Superior temporal gyrus (tissue), 1 donor: ENCODE measurements around the gene MSRB2.
A peak's percentile ranks its signal among the peaks of the same experiment; 100 is the strongest.
"Not testable (repeated sequence)": the region's sequence is repeated elsewhere in the genome, so short reads cannot be mapped to it uniquely, and the experiment has no call there.

Source experiments
- DNase-seq: peaks from one replicate; pipeline ENCODE4 v3.0.0-alpha.2; 2016; ENCODE audit errors: extremely low spot score

Gene MSRB2

DNA sequence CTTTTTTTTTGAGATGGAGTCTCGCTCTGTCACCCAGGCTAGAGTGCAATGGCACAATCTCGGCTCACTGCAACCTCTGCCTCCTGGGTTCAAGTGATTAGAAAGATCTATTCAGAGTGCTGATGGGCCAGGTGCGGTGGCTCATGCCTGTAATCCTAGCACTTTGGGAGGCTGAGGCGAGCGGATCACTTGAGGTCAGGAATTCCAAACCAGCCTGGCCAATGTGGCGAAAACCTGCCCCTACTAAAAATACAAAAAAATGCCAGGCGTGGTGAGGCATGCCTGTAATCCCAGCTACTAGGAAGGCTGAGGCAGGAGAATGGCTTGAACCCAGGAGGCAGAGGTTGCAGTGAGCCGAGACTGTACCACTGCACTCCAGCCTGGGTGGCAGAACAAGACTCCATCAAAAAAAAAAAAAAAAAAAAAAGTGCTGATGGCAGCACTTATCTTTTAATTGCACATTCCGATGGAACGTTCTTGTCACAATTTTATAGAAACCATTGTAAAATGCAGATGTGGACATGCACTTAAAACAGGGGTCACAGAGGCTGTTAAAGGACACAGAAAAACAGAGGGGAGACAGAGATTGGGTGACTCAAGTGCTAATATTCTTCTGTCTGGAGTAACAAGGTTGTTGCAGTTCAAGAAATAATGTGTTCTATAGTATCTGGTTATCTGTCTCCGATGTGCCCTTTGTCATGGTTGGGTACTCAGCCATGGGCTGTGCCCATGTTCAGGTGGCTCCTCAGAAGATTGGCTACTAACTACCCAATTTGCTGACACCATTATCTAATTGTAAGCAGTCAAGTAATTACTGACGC lies 25.1 kb upstream of the MSRB2 start:
- not testable (repeated sequence) for DNase-seq

DNA sequence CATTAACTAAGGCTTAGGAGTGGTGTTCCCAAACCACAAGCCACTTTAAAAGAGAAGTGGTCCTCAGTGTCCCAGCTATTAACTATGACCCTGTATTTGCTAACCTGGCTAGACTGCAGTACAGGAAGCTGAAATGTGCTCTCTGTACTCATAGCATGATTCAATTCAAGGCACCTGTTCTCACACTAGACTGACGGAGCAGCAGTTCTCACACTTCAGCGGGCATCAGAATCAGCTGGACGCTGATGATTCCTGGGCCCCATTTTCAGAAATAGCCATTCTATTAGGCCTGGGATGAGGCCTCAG lies 24.5 kb upstream of the MSRB2 start:
- no peak for DNase-seq

DNA sequence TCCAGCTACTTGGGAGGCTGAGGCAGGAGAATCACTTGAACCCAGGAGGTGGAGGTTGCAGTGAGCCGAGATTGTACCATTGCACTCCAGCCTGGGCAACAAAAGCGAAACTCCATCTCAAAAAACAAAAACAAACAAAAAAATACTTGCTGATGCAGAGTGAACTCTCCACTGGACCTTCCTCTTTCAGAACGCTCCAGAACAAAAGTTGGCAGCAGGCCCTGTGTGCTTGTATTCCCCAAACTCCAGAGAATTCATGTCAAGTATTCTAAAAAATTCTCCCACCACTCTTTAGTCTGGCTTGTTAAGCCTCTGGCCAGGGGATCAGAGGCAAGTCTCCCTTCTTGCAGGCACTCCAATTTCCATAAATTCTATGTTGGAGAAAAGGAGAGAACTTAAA lies 22.8 kb upstream of the MSRB2 start:
- not testable (repeated sequence) for DNase-seq

DNA sequence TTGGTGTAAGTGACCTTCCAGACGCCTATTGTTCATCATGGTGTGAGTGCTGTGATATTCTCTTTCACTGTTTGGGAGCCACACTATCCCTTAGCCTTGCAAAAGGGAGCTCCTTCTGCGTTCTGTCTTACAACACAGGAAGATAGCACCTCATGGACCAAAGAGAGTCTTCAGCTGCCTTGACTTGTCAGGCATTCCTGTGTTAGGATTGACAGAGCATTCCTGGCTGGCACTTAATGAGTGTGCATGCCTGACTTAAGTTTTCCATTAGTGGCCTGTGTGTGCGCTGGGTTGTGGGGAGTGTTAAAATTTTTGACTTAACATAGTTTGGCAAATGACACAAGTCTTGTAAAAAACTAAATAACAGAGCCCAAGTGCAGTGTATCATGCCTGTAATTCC lies 21.9 kb upstream of the MSRB2 start:
- DNase-seq: no peak

DNA sequence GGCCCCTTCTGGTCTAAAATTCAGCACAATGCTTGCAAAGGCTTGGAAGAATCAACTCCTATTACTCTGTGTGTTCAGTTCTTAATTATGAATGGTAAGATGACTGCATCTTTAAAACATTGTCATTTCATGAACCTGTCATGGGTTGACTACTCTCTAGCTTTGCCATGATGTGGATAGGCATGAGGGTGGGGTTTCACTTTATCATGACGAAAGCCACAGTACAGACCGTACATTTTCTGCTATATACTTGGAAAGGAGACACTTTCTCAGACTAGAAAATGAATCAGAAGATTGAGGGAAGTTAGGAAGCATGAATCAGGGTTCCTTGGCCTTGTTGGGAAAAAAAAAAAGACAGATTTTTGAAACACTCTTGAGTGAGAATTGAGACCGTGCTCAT lies 19.7 kb upstream of the MSRB2 start:
- DNase-seq: no peak

DNA sequence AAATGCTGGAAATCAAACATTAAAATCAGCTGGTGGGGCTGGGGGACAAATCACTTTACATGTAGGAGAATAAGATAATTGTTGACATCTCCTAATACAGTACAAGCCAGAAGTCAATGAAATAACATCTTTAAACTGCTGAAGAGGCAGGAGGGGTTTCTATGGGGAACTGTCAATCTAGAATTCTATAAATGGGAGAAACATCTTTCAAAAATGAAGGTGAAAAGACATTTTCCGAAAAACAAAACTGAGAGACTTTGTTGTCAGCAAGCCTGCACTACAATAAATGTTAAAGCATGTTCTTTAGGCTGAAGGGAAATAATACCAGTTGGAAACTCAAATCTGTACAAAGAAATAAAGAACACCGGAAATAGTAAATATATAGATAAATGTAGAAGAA lies 17.3 kb upstream of the MSRB2 start:
- no peak for DNase-seq

DNA sequence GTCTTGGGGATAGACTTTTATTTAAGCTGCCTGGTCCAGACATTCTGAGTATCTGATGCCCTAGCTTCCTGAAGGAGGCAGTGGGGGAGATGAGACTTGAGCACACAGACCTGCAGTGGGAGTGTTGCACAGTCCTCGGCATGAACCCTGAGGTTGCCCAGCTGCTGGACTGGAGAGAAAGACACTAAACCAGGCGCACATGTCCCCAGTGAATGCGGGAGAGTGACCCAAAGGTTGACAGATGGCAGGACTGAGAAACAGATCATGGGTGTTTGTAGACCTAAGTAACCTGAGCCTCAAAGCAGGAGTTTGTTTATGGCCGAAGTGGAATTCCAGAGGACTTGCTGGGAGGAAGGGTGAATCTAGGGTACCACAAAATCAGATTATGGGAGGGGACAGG lies 15.7 kb upstream of the MSRB2 start:
- DNase-seq: no peak

DNA sequence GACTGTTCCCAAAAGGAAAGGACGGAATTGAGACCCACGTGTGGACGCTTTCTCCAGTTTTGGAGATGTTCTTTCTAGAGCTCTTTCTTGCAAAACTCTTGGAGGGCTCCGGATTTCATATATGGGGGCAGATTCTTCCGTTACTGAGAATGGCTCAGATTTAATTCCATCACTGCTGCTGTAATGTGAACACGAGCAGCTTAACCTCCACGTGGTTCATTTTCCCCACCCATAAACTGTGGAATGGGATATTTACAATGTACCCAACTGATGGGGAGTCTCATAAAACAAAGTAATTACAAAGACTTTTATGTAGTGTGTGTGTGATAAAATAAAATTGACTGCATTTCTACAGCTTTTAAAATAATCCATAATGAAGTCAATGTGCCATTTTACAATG lies 15.1 kb upstream of the MSRB2 start:
- DNase-seq: no peak

DNA sequence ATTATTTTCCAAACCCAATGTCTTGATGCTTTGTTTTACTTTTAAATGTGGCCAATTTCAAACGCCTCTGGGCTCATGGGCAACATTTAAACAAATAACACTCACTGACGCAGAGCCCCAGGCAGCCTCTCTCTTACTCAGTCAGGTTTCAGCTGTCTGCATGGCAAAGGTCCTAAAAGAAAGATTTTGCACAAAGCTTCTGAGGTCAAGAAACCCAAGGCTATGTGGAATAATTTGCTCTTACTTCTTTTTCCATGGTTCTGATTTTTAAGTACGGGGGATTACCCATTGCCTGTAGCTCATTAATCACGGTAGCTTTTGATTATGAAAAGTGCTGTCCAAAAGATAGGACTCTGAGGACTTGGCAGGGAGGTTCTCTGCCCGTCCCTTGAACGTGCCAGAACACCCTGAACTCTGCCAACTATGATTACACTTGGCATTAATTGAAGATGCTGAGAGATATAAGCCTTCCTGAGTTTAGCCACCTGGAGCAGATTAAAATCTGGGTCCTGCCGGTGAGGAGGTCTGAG lies 14.1 kb upstream of the MSRB2 start:
- no peak for DNase-seq

DNA sequence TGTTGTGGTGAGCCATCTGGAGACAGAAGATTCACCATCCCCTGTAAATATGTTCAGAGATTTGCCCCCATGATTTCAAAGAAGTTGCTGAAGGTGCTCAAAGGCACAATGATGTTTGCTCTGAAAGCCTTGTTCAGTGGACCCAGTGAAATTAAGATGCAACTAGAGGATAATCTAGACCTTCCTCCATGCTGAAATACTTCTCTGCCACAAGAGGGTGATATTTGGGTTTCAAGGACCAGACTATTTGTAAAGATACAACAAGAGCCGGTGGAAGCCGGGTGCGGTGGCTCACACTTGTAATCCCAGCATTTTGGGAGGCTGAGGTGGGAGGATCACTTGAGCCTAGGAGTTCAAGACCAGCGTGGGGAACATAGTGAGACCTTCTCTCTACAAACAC lies 13.5 kb upstream of the MSRB2 start:
- no peak for DNase-seq

DNA sequence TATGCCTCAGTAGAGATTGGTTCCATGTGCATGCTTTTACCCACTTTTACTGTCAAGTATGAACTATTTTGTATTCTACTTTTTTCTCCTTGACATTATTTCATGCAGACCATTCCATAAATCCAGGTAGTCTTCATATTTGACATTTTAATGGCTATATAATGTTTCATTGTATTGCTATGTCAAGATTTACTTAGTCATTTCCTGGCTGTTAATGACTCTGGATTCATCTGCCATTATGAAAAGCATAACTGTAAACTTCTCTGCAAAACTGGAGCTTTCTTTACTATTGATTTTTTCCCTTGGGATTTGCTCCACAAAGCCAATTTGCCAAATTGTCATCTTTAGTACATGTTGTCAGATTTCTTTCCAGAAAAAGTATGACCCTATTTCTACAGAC lies 6.8 kb upstream of the MSRB2 start:
- no peak for DNase-seq

DNA sequence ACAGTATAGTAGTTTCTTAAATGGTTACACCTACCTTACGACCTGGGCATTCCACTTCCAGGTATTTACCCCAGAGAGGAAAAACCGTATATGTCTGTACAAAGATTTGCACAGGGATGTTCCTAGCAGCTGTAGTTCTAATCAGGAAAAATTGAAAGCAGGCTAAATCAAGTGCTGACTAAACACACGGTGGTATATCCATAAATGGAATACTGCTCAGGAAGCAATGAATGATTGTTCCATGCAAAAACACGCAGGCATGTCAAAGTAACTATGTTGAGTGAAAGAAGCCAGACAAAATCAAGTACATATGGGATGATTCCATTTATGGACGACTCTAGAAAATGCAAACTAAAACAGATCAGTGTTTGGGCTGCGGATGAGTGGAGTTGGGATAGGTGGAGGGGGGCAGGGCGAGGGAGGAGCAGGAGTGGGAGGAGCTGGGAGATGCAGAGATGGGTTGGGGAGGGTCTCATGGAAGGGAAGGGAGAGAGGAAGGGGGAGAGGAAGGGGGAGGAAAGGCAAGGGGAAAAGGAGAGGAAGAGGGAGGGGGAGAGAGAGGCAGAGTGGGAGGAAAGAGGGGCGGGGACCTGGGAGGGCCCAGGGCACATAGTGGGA lies 484 bp upstream of the MSRB2 start:
- DNase-seq: peak; percentile 72

DNA sequence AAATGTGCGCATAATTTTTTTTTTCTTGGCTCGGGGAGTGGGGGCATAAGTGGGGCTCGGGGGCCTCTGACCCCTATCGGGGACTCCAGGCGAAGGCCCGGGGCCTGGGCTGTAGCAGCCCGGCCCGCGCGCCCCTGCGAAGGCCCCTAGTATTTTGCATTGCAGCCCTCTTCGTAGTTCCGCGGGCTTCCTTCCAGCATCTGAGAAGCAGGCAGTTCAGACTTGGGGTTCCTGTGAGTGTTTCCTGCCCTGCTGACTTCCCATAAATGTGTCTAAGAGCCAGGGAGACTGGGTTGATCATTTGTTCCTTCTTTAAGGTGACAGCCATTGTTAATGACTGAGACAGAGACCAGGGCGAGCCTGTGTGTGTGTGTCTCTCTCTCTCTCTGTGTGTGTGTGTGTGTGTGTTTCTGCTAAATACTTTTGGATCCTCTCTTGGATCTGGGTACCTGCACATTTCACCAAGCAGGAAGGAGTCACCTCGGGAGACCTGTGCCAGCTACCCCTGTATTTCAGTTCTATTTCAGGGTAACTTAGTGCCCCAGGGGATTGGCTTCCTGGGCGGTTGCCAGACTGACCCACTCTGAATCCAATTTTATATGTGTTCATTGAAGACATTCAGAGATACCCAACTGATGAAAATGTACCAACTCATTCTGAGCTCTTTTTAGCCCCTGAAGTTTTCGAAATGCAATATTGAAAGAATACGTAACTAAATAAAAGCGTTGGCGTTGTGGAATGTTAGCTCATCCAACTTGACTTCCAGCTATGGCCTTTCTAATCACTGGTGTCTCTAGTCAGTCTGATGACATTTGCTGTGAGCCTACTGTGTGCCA lies 805 bp downstream of the MSRB2 start:
- peak; percentile 58 for DNase-seq

DNA sequence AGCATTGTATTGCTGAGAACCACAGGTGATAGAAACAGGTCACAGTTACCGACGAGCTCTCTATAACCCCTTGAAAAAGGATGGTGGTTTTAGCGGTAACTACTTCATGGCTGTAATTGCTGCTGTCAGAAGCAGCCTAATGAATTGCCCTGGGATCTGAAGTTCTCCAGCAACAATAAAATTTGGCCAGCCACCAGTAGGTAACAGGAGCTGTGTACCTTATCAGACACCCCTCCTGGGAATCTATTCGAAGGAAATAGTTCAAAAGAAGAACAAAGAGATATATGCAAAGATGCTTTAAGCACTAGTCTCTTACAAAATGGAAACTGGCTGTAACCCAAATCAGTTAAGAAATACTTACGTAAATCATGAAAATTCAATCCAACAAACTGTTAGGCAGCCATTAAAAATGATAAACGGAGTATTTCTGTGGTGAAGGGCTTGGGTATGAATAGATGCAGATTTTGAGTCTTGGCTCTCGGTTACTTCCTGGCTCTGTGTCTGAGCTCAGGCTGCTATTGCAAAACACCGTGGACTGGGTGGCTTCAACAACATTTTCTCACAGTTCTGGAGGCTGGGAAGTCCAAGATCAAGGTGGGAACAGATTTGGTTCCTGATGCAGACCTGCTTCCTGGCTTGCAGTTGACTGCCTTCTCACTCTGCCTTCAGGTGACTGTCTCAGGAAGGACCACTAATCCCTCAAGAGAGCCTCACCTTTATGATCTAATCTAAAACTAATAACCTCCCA lies 1.6 kb downstream of the MSRB2 start:
- no peak for DNase-seq

DNA sequence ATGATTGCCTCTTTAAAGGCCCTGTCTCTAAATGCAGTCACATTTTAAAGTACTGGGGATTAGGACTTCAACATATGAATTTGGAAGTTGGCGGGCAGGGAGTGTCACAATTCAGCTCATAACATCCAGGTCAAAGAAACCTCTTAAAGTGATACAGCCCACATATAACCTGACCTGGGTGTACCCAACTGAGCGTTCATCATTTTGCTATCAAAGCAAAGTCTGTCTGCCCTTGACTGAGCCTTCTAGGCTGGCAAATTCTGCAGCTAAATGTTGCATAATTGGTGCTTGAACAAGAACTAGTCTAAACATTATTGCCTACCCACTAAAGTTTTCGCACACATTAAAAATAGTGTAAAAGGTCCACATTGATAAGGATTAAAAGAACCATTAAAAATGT lies 3.7 kb downstream of the MSRB2 start:
- no peak for DNase-seq

DNA sequence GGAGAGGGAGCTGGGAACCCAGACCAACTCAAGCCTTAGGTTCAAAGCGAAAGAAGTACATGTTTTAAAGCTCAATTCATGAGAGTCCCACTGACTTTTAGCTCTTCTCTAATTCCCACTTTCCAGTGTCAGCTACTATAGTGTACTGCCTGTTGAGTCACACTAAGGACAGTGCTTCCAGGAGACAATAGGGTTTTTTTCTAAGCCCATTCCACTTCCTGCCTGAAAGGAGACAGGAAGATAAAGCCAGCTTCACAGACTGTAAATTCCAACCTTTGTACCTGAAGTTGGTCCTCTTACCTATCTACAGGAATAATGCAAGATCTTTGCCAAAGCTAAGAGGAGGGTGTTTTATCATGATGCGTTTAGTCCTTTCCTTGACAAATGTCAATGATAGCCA lies 4.4 kb downstream of the MSRB2 start:
- no peak for DNase-seq

DNA sequence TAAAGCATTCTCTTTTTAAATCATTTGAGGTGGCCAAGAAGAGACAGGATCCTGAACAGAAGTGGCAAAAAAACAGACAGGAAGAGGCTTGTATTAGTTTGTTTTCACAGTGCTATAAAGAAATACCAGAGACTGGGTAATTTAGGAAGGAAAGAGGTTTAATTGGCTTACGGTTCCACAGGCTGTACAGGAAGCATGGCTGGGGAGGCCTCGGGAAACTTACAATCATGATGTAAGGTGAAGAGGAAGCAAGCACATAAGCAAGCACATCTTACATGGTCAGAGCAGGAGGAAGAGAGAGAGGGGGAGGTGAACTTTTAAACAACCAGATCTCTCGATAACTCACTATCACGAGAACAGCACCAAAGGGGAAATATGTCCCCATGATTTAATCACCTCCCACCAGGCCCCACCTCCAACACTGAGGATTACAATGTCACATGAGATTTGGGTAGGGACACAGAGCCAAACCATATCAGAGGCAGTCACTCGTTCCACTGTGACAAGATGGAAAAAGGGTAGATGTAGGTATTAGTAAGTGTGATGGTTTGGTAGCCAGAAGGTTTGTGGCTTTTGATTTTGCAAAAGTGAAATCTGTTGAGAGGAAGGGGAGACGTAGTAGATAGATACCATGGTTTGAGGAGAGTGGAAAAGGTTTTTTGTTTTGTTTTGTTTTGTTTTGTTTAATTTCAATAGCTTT lies 5.1 kb downstream of the MSRB2 start:
- no peak for DNase-seq

DNA sequence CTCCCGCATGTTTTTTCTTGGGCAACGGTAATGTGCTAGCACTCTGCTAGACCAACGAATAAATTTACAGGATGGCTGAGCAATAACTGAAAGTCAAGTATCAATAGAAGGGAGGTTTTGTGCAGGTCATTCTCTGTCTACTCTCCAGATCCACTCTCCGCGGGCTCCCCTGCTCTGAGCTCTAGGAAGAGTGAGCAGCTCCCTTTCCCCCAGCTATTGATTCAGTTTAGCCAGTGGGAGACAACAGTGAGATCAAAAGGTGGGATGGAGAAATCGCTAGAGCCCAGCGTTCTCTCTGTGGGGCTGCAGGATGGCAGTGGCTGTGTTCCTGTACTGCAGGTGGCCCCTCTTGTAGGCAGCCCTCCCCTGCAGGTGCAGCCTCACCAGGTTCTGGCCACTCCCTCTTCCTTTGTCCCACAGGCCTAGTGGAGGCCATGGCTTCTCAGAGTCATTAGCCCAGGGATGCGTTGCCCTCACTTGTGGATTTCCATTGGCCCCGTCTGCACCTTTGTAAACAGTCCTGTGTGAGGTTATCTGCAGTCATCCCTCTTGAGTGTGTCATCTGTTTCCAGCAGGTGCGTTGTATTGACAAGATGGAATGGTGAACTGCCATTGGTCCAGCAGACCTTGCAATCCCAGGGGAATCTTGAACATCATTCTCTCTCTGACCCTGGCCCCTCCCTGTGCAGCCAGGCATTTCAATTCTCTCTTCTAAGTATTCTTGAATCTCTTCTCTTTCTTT lies 11.1 kb downstream of the MSRB2 start:
- no peak for DNase-seq

DNA sequence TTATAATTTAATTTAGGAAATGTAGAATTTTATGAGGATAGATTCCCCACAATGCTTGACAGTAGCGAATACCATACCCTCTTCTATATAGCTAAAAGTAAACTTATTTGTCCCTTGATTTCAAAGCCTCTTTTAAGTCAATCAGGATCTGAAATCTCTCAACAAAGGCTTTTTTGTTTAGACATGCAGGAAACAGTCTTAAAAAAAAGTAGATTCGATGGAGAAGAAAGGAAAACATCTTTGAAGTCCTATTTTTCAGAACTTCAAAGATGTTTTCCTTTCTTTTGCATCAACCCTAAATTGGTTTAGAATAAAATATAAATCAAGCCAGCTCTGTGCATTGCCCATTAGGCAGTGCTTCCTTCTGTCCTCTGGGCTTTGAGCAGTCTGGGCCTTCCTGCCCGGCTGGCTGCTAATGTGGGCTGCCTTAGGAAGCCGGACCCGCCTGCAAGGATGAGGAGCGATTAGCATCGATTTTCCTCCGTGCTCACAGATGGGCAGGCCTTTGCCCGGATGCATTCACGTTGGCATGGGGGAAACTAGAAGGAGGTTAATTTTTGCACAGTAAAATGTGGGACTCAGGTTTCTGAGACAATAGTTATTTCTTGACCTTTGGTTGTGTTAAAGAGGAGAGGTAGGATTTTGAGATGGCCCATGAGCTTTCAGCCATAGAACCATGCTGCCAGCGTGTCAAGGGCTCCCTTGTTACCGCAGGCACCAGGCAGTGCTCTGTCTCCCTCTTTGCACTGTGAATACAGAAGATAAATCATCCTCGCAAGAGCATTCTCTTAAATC lies 15.5 kb downstream of the MSRB2 start:
- no peak for DNase-seq
